Measurements from ENCODE around the gene GPC6. TPM values are rescaled to one million over a fixed set of nuclear protein-coding genes. Genes with fewer than 3 reads are reported as not detected.

The GPC6 gene
- total and polyA plus RNA-seq, 4 donors = 5.9 to 29.1 (median 18.2) TPM

GRCh38 chr13:94412870-94413597 lies 1186.4 kb downstream of the GPC6 start:
- H3K4me3 ChIP-seq (ENCODE audit: low read depth in 1 of 3, low read length in 3 of 3) = no peak overlapping the region
- H3K9me3 ChIP-seq (ENCODE audit: control insufficient read depth in 4 of 4, low read length in 3 of 4) = no peaks in the 10 kb centered on the region
- H3K27ac ChIP-seq (ENCODE audit: low read depth in 1 of 2, low read length in 2 of 2) = no peak overlapping the region
- no peak overlapping the region for H3K9ac ChIP-seq (ENCODE audit: low read depth in 1 of 2, low read length in 2 of 2)
- TF ChIP-seq GABPA (IDR thresholded peaks at IDR 0.05 in 1 of 2, conservative IDR thresholded peaks at IDR 0.05 in 1 of 2) (no peak), RAD21 (IDR thresholded peaks at IDR 0.05) (no peak), JUND (IDR thresholded peaks at IDR 0.05) (no peak), NR2F2 (IDR thresholded peaks at IDR 0.05) (no peak), HNF4G (IDR thresholded peaks at IDR 0.05) (no peak), EGR1 (IDR thresholded peaks at IDR 0.05; ENCODE audit: low read depth in 2 of 2) (no peak)
- no peaks in the 10 kb centered on the region for H3K27me3 ChIP-seq (ENCODE audit: control insufficient read depth in 4 of 4, insufficient read depth in 4 of 4, low read length in 3 of 4)
- DNase-seq (ENCODE audit: low spot score) = no peak
- no peaks in the 10 kb centered on the region for H3K36me3 ChIP-seq (ENCODE audit: control insufficient read depth in 4 of 4, insufficient read depth in 3 of 4, low read depth in 1 of 4, low read length in 3 of 4)
- no peaks in the 10 kb centered on the region for H3K4me1 ChIP-seq (ENCODE audit: control insufficient read depth in 4 of 4, insufficient read depth in 4 of 4, low read length in 3 of 4)
- WGBS = 80% methylated on average over 3 of the region's 3 CpGs

GRCh38 chr13:94413598-94413944 lies 1187.0 kb downstream of the GPC6 start:
- H3K9me3 ChIP-seq (ENCODE audit: control insufficient read depth in 4 of 4, low read length in 3 of 4) = no peaks in the 10 kb centered on the region
- H3K4me1 ChIP-seq (ENCODE audit: control insufficient read depth in 4 of 4, insufficient read depth in 4 of 4, low read length in 3 of 4) = no peaks in the 10 kb centered on the region
- H3K27ac ChIP-seq (ENCODE audit: low read depth in 1 of 2, low read length in 2 of 2) = no peak overlapping the region
- H3K27me3 ChIP-seq (ENCODE audit: control insufficient read depth in 4 of 4, insufficient read depth in 4 of 4, low read length in 3 of 4) = no peaks in the 10 kb centered on the region
- H3K9ac ChIP-seq (ENCODE audit: low read depth in 1 of 2, low read length in 2 of 2) = no peak overlapping the region
- H3K4me3 ChIP-seq (ENCODE audit: low read depth in 1 of 3, low read length in 3 of 3) = no peak overlapping the region
- no peak for TF ChIP-seq ATF3 (IDR thresholded peaks at IDR 0.05)
- H3K36me3 ChIP-seq (ENCODE audit: control insufficient read depth in 4 of 4, insufficient read depth in 3 of 4, low read depth in 1 of 4, low read length in 3 of 4) = no peaks in the 10 kb centered on the region
- no peak for DNase-seq (ENCODE audit: low spot score)

GRCh38 chr13:94414141-94414540 lies 1187.5 kb downstream of the GPC6 start:
- Histone ChIP-seq H3K9ac (ENCODE audit: low read depth in 1 of 2, low read length in 2 of 2) (no peak overlapping the region), H3K27me3 (ENCODE audit: control insufficient read depth in 4 of 4, insufficient read depth in 4 of 4, low read length in 3 of 4) (no peaks in the 10 kb centered on the region), H3K4me3 (ENCODE audit: low read depth in 1 of 3, low read length in 3 of 3) (no peak overlapping the region), H3K9me3 (ENCODE audit: control insufficient read depth in 4 of 4, low read length in 3 of 4) (no peaks in the 10 kb centered on the region), H3K4me1 (ENCODE audit: control insufficient read depth in 4 of 4, insufficient read depth in 4 of 4, low read length in 3 of 4) (no peaks in the 10 kb centered on the region), H3K36me3 (ENCODE audit: control insufficient read depth in 4 of 4, insufficient read depth in 3 of 4, low read depth in 1 of 4, low read length in 3 of 4) (no peaks in the 10 kb centered on the region), H3K27ac (ENCODE audit: low read depth in 1 of 2, low read length in 2 of 2) (no peak overlapping the region)
- no peak for DNase-seq (ENCODE audit: low spot score)
- WGBS = 95% methylated on average over 1 of the region's 1 CpG
- TF ChIP-seq RXRA (IDR thresholded peaks at IDR 0.05) = no peak
- TF ChIP-seq ATF3 (IDR thresholded peaks at IDR 0.05) = no peak
- TF ChIP-seq TAF1 (conservative IDR thresholded peaks at IDR 0.05) = no peak
- no peak for TF ChIP-seq SP1 (IDR thresholded peaks at IDR 0.05)
- no peak for TF ChIP-seq FOXA2 (IDR thresholded peaks at IDR 0.05)
- TF ChIP-seq EGR1 (IDR thresholded peaks at IDR 0.05; ENCODE audit: low read depth in 2 of 2) = no peak
- no peak for TF ChIP-seq HNF4G (IDR thresholded peaks at IDR 0.05)
- no peak for TF ChIP-seq CTCF (IDR thresholded peaks at IDR 0.05; ENCODE audit: low read depth, low read length, missing input control)
- TF ChIP-seq HNF4A (conservative IDR thresholded peaks at IDR 0.05) = no peak
- TF ChIP-seq GABPA (IDR thresholded peaks at IDR 0.05 in 1 of 2, conservative IDR thresholded peaks at IDR 0.05 in 1 of 2) = no peak
- TF ChIP-seq ZBTB33 (IDR thresholded peaks at IDR 0.05) = no peak
- no peak for TF ChIP-seq REST (IDR thresholded peaks at IDR 0.05)
- no peak for TF ChIP-seq RAD21 (IDR thresholded peaks at IDR 0.05)
- no peak for TF ChIP-seq FOXA1 (IDR thresholded peaks at IDR 0.05)
- no peak for TF ChIP-seq MAX (IDR thresholded peaks at IDR 0.05)

Measured in liver (tissue), 9 donors.